ENCODE data around the gene ZIC2.

The ZIC2 gene

GRCh38 chr13:99938635-99939034 lies 42.9 kb upstream of the ZIC2 start:
- no peak for ATAC-seq
- TF ChIP-seq OSR1 (CRISPR knock-in tag; IDR thresholded peaks at IDR 0.05), result no peak
- no peak for TF ChIP-seq CREB5 (CRISPR knock-in tag; IDR thresholded peaks at IDR 0.05; ENCODE audit: low read depth)
- no peak for TF ChIP-seq TOX (CRISPR knock-in tag; IDR thresholded peaks at IDR 0.05; ENCODE audit: borderline replicate concordance)
- TF ChIP-seq ISL1 (CRISPR knock-in tag; IDR thresholded peaks at IDR 0.05), result no peak
- no peak for TF ChIP-seq RARB (CRISPR knock-in tag; IDR thresholded peaks at IDR 0.05)
- TF ChIP-seq SNAI2 (CRISPR knock-in tag; IDR thresholded peaks at IDR 0.05), result no peak
- TF ChIP-seq GLIS3 (CRISPR knock-in tag; IDR thresholded peaks at IDR 0.05), result no peak
- TF ChIP-seq ZNF8 (CRISPR knock-in tag; IDR thresholded peaks at IDR 0.05), result no peak
- no peak for TF ChIP-seq ESRRG (CRISPR knock-in tag; IDR thresholded peaks at IDR 0.05)
- TF ChIP-seq BACH2 (CRISPR knock-in tag; IDR thresholded peaks at IDR 0.05; ENCODE audit: borderline replicate concordance), result no peak
- no peak for TF ChIP-seq PPARA (CRISPR knock-in tag; IDR thresholded peaks at IDR 0.05; ENCODE audit: borderline replicate concordance)

- no peak for ATAC-seq
- no peak for TF ChIP-seq ESRRG (CRISPR knock-in tag; IDR thresholded peaks at IDR 0.05)
- TF ChIP-seq ZFP3 (CRISPR knock-in tag; IDR thresholded peaks at IDR 0.05), result no peak
- no peak for TF ChIP-seq ZFP30 (CRISPR knock-in tag; IDR thresholded peaks at IDR 0.05)
- no peak for TF ChIP-seq GLIS3 (CRISPR knock-in tag; IDR thresholded peaks at IDR 0.05)
- no peak for TF ChIP-seq ARNTL (CRISPR knock-in tag; IDR thresholded peaks at IDR 0.05; ENCODE audit: borderline replicate concordance, low read depth)
- TF ChIP-seq TOX (CRISPR knock-in tag; IDR thresholded peaks at IDR 0.05; ENCODE audit: borderline replicate concordance), result no peak
Measured at GRCh38 chr13:99941086-99941485, 40.5 kb upstream of the ZIC2 start.

- ATAC-seq, result no peak
- no peak for TF ChIP-seq ZNF70 (CRISPR knock-in tag; IDR thresholded peaks at IDR 0.05)
- TF ChIP-seq TSHZ2 (CRISPR knock-in tag; IDR thresholded peaks at IDR 0.05), result no peak
- TF ChIP-seq ESRRG (CRISPR knock-in tag; IDR thresholded peaks at IDR 0.05), result no peak
- TF ChIP-seq ZFP3 (CRISPR knock-in tag; IDR thresholded peaks at IDR 0.05), result no peak
- TF ChIP-seq ZNF565 (CRISPR knock-in tag; conservative IDR thresholded peaks at IDR 0.05; ENCODE audit: low read depth), result no peak
Measured at GRCh38 chr13:99941911-99942310, 39.7 kb upstream of the ZIC2 start.

- no peak for ATAC-seq
- TF ChIP-seq CREB5 (CRISPR knock-in tag; IDR thresholded peaks at IDR 0.05; ENCODE audit: low read depth) (no peak), ZFP30 (CRISPR knock-in tag; IDR thresholded peaks at IDR 0.05) (no peak), TSHZ2 (CRISPR knock-in tag; IDR thresholded peaks at IDR 0.05) (no peak), CSDC2 (CRISPR knock-in tag; IDR thresholded peaks at IDR 0.05) (no peak), ISL1 (CRISPR knock-in tag; IDR thresholded peaks at IDR 0.05) (no peak), ZNF8 (CRISPR knock-in tag; IDR thresholded peaks at IDR 0.05) (no peak), TCF4 (CRISPR knock-in tag; IDR thresholded peaks at IDR 0.05; ENCODE audit: borderline replicate concordance) (no peak), ZNF565 (CRISPR knock-in tag; conservative IDR thresholded peaks at IDR 0.05; ENCODE audit: low read depth) (no peak), PATZ1 (CRISPR knock-in tag; IDR thresholded peaks at IDR 0.05; ENCODE audit: borderline replicate concordance) (no peak), CSRNP3 (CRISPR knock-in tag; IDR thresholded peaks at IDR 0.05) (no peak), ESRRG (CRISPR knock-in tag; IDR thresholded peaks at IDR 0.05) (no peak), POU6F1 (CRISPR knock-in tag; IDR thresholded peaks at IDR 0.05; ENCODE audit: borderline replicate concordance, low read depth) (no peak), SNAI2 (CRISPR knock-in tag; IDR thresholded peaks at IDR 0.05) (no peak), TOX (CRISPR knock-in tag; IDR thresholded peaks at IDR 0.05; ENCODE audit: borderline replicate concordance) (no peak), PPARA (CRISPR knock-in tag; IDR thresholded peaks at IDR 0.05; ENCODE audit: borderline replicate concordance) (no peak), ZC3H10 (CRISPR knock-in tag; IDR thresholded peaks at IDR 0.05) (no peak)
Measured at GRCh38 chr13:99944102-99944501, 37.5 kb upstream of the ZIC2 start.

All from SK-N-SH treated with all-trans-retinoic acid at 6 μM for 48 hours (cell line).